GM21367 (cell line): Measurements from ENCODE around the gene MAP3K12.
"Not testable (repeated sequence)": the region's sequence is repeated elsewhere in the genome, so short reads cannot be mapped to it uniquely, and the experiment has no call there.

ENCODE experiments used
- ATAC-seq: cut with Tn5 transposase; IDR thresholded peaks from one replicate; pipeline ENCODE4 v1.9.1; 2021; ENCODE audit not compliant: unreplicated experiment

Gene MAP3K12

DNA sequence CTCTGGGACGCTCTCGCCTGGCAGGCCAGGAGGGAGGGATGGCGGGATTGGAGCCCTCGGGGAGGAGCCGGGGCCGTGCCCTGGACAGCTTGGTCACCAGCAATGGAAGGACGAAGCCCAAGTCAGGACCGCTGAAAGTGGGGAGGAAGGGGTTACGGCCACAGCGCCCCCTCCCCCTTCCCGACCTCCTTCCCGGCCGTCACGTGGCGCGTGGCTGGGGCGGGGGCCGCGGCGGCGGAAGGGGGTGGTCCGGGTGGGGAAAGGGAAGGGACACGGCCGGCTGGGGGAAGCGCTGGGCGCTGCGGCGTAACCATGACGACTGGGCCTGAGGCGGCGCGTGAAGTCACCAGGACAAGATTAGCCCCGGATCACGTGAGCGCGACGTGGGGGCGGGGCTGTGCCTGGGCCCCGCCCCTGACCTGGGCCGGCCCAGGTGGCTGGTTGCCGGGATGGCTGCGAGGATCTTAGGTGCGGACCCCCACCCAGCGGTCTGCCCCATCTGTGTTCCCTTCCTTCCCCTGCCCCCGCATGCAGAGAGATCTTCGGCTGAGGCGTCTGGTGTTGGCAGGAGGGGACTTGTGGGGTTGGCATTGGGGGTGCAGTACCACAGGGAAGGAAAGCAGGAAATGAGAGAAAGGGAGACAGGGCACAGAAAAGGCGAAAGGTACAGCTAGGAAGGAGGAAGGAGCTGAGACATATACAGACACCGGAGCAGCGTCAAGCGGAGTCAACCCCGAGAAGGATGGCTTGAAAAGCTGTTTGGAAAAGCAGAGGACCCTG lies 6.2 kb downstream of the MAP3K12 start:
- peak; percentile 81 for ATAC-seq

DNA sequence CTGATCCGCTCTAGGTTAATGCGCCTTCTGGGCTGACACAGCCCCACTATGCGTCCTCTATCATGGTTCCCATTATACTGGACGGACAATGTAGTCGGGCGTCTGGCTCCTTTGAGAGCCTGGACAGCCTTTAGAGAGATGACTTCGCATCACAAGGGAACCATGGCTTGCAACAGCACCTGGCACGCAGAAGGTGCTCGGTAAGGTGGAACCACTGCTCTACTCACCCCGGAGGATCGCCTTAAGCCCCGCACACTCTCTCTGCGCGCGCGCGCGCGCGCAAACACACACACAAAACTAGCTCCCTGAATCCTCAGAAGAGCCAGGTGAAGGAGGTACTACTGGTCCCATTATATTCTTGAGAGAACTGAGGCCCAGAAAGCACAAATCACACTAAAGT lies 7.1 kb downstream of the MAP3K12 start:
- ATAC-seq, result no peak

DNA sequence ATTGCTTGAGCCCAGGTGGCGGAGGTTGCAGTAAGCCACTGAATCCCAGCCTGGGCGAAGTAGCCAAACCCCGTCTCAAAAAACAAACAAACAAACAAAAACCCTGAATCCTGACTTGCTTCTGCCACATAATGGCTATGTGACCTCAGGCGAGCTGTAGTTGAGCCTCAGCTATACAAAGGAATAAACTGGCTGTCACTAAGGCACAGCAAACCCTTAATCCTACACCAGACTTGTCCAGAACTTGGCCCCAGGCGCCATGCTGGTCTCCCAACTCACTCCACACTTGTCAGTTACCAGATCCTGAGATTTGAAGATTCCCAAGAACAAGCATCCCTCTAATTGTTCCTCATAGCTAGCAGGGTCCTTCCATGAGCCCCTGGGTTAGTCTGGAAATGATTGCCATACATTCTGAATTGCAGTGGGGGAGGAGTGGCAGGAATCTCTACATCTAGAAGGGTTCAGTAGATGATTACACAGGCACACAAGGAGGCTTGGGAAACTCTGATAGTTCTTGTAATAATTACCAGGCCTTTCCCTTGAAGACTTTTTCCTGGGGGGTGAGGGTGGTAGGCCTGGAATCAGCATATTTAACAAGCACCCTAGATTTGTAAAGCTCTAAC lies 9.9 kb downstream of the MAP3K12 start:
- ATAC-seq, result no peak

DNA sequence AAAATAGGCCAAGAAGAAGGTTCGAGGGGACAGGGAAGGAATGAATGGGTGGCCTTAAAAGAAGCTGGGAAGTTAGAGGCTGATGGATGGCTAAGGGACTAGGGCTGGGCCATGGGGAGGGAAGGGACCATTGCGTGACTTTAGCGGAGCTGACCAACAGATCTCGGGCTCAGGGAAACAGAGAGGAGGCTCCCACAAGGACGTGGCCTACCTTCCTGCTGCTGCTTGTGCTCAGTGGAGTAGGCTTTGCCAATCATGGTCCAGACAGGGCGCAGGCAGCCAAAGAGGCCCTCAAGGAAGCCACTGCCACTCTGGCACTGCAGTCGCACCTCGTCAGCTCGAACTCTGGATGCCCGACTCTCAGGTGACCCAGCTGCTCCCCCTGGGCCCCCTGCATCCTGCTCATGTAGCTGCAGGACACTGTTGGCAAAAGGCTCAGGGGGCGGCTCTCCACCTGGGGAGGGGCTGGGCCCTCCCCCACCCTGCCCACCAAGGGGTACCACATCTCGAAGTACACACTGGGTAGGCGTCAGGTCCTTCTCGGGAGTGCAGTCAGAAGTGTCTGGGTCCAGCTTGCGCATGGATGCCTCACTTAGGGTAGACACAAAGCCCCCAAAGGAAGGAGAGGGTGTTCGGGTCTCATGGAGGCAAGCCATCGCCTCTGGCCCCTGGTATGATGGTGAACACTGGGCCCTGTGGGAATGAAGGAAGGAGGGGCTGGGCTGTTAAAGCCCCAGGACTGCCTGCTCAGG lies 12.3 kb downstream of the MAP3K12 start:
- ATAC-seq, result no peak

DNA sequence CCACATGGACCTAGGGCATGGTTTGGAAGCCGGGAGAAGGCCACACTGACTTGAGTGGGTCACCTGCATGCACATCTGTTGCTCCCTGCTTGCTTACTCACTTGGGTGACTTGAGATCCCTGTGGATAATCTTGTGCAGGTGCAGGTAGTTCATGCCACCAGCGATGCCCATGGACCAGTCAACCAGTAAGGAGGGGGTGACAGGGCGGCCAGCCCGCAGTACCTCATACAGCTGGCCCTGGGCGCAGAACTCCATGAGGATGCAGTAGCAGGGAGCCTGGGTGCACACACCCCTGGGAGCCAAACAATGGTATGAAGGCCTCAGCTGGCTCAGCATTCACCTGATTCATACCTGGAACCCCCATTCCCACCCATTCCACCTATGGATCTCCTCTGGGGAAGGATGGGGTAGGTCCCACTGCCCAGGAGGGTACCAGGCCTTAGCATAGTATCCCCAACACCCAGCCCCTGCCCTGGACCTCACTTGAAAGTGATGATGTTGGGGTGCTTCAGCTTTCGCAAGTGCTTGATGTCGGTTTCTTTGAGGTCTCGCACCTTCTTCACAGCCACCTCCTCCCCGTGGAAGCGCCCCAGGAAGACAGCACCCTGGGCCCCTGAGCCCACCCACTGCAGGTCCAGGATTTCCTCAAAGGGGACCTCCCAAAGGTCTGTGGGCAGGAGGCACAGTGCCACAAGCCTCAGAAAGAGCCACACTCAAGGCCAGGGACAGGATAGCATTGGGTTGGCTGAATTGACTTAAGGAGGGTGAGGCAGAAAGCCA lies 13.1 kb downstream of the MAP3K12 start:
- ATAC-seq, result no peak

DNA sequence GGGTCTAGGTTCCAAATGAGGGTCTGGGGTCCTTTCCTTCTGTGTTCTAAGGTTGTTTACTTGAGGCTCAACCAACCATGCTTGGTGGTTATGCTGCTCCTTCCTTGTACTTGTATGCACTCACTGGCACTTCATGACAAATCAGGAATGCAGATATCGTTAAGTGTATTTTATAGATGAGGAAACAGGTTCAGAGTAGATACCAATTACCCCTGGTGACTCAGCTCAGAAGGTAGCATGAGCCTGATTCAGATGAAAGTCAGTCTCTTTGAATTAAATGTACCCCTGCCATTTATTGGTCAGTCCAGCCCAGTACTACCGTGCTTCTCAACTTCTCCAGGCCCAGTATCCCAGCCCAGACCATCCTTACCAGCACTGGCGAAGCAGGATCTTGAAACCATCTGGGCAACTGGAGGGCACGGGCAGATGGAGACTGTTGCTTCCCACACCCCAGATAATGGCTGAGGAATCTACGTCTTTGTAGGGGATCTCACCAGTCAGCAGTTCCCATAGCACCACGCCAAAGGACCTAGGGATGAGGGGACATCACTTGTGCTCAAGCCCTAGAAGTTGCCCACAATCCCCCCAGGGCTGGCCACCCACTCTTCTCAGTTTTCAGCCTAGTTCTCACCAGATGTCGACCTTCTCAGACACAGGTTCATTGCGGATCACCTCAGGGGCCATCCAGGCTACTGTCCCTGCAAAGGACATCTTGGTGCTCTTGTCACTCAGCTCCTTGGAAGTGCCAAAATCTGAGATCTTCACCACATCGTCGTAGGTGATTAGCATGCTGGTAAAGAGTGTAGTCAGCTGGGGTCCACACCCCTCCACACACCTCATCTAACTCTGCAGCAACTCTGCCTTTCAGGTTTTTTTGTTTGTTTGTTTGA lies 14.3 kb downstream of the MAP3K12 start:
- no peak for ATAC-seq

DNA sequence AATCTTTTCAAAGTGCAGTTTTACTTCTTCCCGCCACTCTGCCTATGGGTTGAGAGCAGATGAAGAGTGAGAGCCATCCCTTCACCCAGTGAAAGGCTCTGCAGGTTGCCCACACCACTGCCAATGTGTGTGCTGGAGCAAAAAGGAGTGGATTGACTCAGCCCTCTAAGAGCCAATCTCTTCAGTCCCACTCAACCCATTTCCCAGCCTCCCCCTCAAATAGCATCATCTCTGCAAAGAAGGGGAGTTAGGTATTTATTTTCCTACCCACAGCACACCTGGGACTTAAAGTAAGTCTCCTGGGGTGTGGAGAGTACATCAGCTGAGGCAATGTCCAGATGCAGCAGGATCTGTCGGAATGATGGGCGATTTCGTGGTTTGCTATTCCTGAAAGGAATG lies 15.3 kb downstream of the MAP3K12 start:
- no peak for ATAC-seq

DNA sequence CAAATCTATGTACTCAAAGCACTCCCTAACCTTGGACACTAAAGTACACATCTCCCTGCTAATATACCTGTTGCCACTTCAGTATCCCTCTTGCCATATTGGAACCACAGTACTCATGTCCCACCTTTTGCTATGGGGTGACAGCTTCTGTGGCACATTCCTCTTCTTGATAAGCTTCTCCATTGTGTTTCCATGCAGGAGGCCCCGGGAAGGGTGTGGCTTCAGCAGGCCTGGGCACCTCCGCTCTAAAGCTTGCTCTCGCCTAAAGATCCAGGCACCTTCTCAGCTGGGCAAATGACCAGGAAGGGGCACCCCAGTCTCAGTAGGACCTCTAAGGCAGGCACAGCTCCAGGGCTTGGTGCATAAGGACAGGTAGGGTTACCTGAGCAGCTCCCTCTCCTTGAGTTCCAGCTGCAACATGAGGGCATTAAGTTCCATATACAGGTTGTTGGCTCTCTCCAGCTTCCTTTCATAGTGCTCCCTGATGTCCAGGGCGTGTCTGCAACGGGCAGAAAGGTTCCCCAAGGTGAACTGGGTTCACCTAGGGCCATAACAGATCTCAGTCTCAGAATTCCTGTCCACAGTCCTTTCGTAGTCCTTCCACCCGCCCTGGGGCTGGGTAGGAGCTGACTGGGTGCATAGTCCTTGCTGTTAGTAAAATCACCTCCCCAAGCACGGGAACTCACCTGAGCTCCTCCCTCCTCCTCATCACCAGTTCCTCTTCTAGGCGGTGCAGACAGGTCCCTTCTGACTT lies 15.9 kb downstream of the MAP3K12 start:
- no peak for ATAC-seq

DNA sequence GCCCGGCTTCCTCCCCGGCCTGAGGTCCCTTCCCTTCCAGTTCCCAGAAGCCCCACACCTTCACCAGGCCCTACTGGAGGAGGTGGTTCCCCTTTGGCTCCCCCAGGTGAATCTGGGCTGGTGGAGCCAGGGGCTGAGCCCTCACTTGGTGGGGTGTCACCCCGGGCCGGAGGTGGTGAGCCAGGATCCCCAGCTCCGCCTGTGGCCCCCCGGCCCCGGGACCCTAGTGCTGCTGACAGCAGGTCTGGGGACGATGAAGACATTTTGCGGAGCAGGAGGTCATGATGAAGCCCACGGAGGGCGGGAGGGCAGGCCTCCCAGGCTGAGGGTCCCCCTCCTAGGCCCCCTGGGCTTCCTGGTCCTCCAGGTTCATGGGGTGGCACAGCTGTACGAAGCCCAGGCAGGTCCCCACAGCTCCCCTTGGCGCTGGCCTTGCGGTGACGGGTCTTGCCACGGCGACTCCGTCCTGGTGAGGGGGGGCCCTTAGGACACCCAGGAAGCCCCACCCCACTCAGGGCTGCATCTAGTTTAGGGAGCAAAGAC lies 16.6 kb downstream of the MAP3K12 start:
- no peak for ATAC-seq

DNA sequence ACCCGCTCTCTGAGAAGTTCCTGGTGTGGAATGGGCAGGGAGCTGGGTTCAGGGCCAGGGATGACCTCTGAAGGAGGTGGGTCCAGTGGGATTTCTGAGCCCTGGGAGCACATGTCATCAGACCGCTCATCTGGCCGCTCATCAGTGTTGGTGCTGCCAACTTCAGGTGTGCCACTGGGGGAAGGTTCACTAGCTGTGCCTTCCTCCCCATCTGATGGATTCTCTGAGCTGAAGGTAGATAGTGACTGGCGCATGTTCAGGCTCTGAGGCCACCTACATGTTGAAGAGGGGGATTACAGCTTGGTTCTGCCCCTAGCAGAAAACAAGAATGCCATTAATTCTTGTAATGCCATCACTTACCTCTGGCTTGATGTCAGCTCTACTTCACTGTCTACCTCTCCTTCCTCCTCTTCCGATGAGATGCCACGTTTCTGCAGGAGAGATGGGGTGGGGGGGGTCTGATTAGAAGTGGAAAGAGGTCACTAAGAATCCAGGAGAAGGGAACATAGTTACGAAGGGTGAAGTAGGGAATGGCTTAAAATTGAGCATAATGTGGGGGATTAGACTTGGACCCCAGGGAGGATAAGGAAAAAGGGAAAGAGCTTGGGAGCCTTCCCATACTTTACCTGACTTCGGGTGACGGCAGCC lies 17.2 kb downstream of the MAP3K12 start:
- ATAC-seq, result no peak

DNA sequence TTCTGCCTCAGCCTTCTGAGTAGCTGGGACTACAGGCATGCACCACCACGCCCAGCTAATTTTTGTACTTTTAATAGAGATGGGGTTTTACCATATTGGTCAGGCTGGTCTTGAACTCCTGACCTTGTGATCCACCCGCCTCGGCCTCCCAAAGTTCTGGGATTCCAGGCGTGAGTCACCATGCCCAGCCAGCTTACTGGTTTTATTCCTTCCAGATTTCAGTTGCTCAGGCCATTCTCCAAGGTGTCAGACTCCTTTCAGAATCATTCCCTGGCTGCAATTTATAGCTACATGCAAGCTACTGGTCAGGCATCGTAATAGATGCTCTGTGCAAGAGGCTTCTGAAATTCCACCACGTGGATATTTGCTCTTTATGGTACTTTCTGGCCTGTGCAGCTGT lies 17.8 kb downstream of the MAP3K12 start:
- not testable (repeated sequence) for ATAC-seq

DNA sequence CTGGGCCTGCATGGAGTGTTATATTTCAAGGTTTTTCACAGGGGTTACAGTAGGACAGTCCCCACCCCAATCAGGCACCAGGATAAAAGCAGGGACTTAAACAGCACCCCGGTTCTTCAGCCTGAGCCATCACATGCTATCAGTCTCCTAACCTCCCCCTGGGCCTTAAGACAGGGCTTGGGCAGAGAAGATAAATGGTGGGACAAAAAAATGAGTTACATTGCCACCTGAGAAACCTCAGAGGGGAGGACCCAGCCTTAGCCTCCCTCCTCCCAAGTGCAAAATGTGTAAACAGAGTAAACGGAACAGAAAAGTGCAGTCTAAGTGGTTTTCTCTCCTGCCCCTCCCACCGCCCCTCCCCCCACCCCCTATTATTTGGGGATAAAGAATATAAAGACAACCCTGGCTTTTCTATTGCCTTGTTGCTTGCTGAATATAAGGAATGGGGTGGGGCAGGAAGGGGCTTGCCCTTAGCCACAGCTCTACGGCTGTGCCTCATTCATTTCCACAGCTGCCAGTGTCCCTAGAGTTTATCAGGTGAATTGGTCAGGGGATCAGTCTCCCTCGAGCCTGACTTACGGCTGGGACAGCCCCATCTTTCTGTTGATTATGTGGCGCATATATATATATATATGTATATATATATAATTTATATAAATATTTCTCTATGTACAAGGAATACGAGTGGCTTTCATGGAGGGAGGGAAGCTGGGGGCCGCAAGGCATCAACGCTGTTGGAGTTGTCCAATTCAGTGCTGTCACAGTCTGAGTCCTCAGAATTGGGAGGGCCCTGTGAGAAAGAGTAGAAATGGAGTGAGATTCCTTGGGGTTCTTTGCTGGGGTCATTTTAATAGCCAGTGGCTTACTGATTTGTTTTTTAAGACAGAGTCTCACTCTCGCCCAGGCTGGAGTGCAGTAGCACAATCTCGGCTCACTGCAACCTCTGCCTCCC lies 18.5 kb downstream of the MAP3K12 start:
- ATAC-seq, result no peak

DNA sequence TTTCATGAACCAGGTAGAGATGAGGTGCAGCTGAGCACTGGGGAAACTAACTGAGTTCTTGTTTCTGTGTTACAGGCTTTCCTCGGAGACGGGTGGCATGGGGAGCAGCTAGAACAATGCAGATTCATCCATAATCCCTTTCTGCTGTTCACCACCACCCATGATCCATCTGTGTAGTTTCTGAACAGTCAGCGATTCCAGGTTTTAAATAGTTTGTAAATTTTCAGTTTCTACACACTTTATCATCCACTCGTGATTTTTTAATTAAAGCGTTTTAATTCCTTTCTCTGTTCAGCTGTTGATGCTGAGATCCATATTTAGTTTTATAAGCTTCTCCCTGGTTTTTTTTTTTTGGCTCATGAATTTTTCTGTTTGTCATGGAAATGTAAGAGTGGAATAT lies 19.9 kb downstream of the MAP3K12 start:
- no peak for ATAC-seq

DNA sequence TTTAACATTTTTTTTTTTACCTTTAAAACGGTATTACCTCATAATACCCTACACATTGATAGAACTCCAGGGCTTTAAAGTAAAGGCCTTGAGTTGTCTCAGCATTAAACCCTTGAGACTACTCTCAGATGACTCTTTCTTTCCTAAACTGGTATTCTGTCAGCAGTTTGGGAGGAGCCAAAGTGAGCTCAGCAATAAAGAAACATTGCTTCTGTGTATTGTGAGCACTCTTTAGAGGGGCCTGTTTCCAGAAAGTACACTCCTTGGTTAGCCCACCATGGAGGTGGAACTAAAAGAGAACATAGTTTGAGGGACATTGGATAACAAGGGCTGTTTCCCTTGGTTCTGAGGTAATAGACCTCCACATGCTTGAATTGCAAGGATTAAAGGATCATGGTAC lies 20.4 kb downstream of the MAP3K12 start:
- no peak for ATAC-seq

DNA sequence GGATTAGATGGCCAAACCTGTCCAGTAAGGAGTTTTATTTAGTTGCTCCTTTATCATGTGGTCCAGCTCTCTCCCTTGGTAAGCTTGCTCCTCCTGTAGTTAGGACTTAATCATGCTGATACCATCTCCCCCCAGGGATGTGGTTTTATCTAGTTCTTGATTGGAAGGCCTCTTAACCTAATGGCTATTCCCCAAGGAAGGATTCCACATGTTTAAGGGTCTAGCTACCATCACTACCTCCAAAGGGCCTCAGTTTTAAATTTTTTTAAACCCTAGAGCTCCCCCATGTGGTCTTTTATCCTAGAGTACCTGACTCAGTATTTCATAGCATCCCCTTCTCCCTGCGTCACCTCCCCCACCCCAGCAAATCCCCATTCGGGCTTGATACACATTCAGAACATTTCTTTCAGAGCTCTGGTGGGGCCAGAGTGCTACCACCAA lies 22.5 kb downstream of the MAP3K12 start:
- no peak for ATAC-seq

DNA sequence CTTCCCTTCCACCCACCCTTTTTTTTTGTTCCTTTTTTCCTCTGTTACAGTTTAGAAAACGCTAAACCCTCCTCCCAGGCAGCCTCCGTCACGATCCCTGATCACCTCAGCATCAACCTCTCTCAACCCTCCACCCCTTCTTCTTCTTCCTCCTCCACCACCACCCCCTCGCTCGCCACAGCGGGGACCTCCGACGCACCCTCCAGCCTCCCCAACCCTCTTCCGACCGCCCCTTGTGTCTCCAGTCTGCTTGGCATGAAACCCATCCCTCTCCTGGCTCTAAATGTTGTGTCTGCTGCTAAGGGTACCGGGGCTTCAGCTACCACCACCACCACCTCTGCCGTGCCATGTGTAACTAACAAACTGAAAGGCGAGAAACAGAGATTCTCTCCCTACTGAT lies 24.4 kb downstream of the MAP3K12 start:
- ATAC-seq, result no peak

DNA sequence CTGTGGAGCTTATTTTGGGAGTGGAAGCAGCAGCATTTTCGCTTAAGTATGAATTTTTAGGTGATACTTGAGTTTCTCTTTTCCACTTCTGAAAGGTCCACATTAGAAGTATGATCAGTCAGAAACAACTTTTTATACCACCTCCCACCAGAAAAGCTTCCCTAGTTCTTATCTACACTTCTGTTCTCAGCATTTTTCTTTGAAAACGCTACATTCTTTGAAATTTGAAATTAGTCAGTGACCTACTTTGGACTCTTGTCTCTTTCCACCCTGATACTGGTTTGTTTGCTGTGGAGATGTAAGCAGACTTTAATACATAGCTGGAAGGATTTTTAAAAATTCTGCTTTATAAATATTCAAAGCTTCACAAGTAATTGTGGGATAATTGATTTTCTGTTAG lies 25.2 kb downstream of the MAP3K12 start:
- no peak for ATAC-seq
